PFSK-1 (cell line): ENCODE data around the gene ASIC2.

Experiments used
- POLR2AphosphoS5 ChIP-seq: IDR thresholded peaks from 2 replicates; pipeline ENCODE4 v1.6.1; 2012; ENCODE audit warnings: low read depth, mild to moderate bottlenecking, control low read depth, low read length, moderate library complexity
- REST ChIP-seq, 2 experiments: IDR thresholded peaks; 2 replicates each; pipeline versions ENCODE4 v1.6.1 to v1.8.0; 2011 to 2012; ENCODE audit warnings: low read depth in 2 of 2, low read length in 2 of 2, control low read depth in 1 of 2, inconsistent platforms in 1 of 2, mild to moderate bottlenecking in 1 of 2, moderate library complexity in 1 of 2; ENCODE audit not compliant: insufficient read depth in 1 of 2
- SIN3A ChIP-seq: IDR thresholded peaks from 2 replicates; pipeline ENCODE4 v1.6.1; 2012; ENCODE audit warnings: mild to moderate bottlenecking, low read length, moderate library complexity, borderline replicate concordance; ENCODE audit not compliant: insufficient read depth

- no peak for TF ChIP-seq POLR2AphosphoS5
- TF ChIP-seq REST (IDR thresholded peaks at IDR 0.05; ENCODE audit: insufficient read depth in 1 of 2, low read depth in 2 of 2, low read length in 2 of 2): no peak
- TF ChIP-seq SIN3A: no peak
These were observed 704 bp downstream of the ASIC2 start for GRCh38 chr17:33292201-33292980.
